ENCODE data around the gene TC2N. TPM values are rescaled to one million over a fixed set of nuclear protein-coding genes. Genes with fewer than 3 reads are reported as not detected.

Gene TC2N
- total RNA-seq, 1 donor from 2014 or later, result not detected

GRCh38 chr14:91893669-91894068 lies 26.3 kb upstream of the TC2N start:
- no peak for TF ChIP-seq CTCF (conservative IDR thresholded peaks at IDR 0.05)
- H3K27ac Mint-ChIP-seq (ENCODE audit: unreplicated experiment), result no peak overlapping the region
- H3K4me1 Mint-ChIP-seq, result peaks cover 7% of the 10 kb centered on the region
- no peaks in the 10 kb centered on the region for H3K36me3 Mint-ChIP-seq (ENCODE audit: low read depth)
- peaks cover 9% of the 10 kb centered on the region for H3K27me3 Mint-ChIP-seq (ENCODE audit: low read depth)
- H3K4me3 Mint-ChIP-seq, result no peak overlapping the region
- no peaks in the 10 kb centered on the region for H3K9me3 Mint-ChIP-seq
- DNase-seq (ENCODE audit: low read depth, low spot score), result no peak

- Mint-ChIP-seq H3K27me3 (ENCODE audit: low read depth) (peaks cover 9% of the 10 kb centered on the region), H3K27ac (ENCODE audit: unreplicated experiment) (no peak overlapping the region), H3K9me3 (no peaks in the 10 kb centered on the region), H3K36me3 (ENCODE audit: low read depth) (no peaks in the 10 kb centered on the region), H3K4me1 (peaks cover 7% of the 10 kb centered on the region), H3K4me3 (no peak overlapping the region)
- DNase-seq (ENCODE audit: low read depth, low spot score), result peak; percentile 52
- peak; percentile 66 for TF ChIP-seq CTCF (conservative IDR thresholded peaks at IDR 0.05)
These were observed 25.7 kb upstream of the TC2N start for GRCh38 chr14:91893007-91893406.

- Mint-ChIP-seq H3K4me1 (no peaks in the 10 kb centered on the region), H3K9me3 (no peaks in the 10 kb centered on the region), H3K36me3 (ENCODE audit: low read depth) (no peaks in the 10 kb centered on the region), H3K27me3 (ENCODE audit: low read depth) (peaks cover 3% of the 10 kb centered on the region), H3K4me3 (no peak overlapping the region), H3K27ac (ENCODE audit: unreplicated experiment) (no peak overlapping the region)
- no peak for DNase-seq (ENCODE audit: low read depth, low spot score)
- no peak for TF ChIP-seq CTCF (conservative IDR thresholded peaks at IDR 0.05)
These were observed 24.4 kb upstream of the TC2N start for GRCh38 chr14:91891721-91892220.

- no peak overlapping the region for H3K4me3 Mint-ChIP-seq
- H3K27me3 Mint-ChIP-seq (ENCODE audit: low read depth), result peaks cover 3% of the 10 kb centered on the region
- H3K9me3 Mint-ChIP-seq, result no peaks in the 10 kb centered on the region
- H3K4me1 Mint-ChIP-seq, result peaks cover under 1% of the 10 kb centered on the region
- no peak overlapping the region for H3K27ac Mint-ChIP-seq (ENCODE audit: unreplicated experiment)
- no peaks in the 10 kb centered on the region for H3K36me3 Mint-ChIP-seq (ENCODE audit: low read depth)
- no peak for TF ChIP-seq CTCF (conservative IDR thresholded peaks at IDR 0.05)
- no peak for DNase-seq (ENCODE audit: low read depth, low spot score)
These were observed 23.8 kb upstream of the TC2N start for GRCh38 chr14:91891101-91891500.

GRCh38 chr14:91890291-91890749 lies 23.0 kb upstream of the TC2N start:
- H3K4me1 Mint-ChIP-seq, result peaks cover 4% of the 10 kb centered on the region
- H3K9me3 Mint-ChIP-seq, result no peaks in the 10 kb centered on the region
- H3K36me3 Mint-ChIP-seq (ENCODE audit: low read depth), result no peaks in the 10 kb centered on the region
- H3K4me3 Mint-ChIP-seq, result no peak overlapping the region
- H3K27ac Mint-ChIP-seq (ENCODE audit: unreplicated experiment), result no peak overlapping the region
- DNase-seq (ENCODE audit: low read depth, low spot score), result no peak
- H3K27me3 Mint-ChIP-seq (ENCODE audit: low read depth), result no peaks in the 10 kb centered on the region
- no peak for TF ChIP-seq CTCF (conservative IDR thresholded peaks at IDR 0.05)
